ENCODE results near the gene NUFIP1. TPM values are rescaled to one million over a fixed set of nuclear protein-coding genes. Genes with fewer than 3 reads are reported as not detected.

The NUFIP1 gene
- total RNA-seq, result 2.0 and 2.4 TPM in 2 replicates

DNA sequence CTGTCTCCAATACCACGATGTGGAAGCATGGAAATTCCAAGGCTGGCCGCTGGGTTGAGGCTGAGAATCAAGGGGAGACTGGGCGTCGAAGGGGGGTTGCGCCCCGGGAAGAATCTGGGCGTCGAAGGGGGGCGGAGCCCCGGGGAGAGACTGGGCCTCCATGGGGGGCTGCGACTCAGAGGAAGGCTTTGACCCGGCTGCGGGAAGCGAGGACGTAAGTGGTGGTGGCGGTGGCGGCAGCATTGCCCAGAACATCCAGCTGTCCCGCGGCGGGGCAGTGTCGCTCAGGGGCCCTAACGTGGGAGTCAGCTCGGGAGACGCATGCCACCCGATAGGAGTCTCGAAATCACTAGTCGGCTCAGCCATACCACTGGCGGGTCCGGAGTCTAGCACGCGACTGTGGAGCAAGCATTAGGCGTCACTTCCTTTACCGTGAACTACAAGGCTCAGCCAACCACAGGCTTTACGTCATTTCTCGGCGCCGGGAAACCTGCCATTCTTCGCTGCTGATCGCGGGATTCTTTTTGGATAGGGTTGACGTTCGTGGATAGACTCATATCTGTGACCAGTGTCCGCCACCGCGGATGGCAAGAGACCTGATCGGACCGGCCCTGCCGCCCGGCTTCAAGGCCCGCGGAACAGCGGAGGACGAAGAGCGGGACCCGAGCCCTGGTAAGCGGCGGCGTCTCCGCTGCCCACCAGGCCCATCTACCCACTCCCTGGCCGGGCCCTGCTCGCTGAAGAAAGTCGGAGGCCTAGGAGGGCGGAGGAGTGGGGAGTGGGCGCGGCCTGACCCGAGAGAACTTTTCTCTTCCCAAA lies at the start of gene NUFIP1, which contains the start of gene GPALPP1:
TSS of gene NUFIP1 (minus strand) at position 401 of the 819 bp plus-strand sequence. CDS start at position 366, 35 bp downstream.
TSS of gene GPALPP1 (plus strand) at position 468 of the 819 bp plus-strand sequence. CDS start at position 585, 117 bp downstream.

Small RNA genes within 50 kb of the gene (small RNA-seq; reads per million reads assigned to genes)
- gene RN7SL49P, result 0.09 reads per million

Other genes with a start within 250 kb of the NUFIP1 start
- 20.4 and 20.6 TPM in 2 replicates for gene GPALPP1, start 67 bp upstream of the NUFIP1 start, total RNA-seq
- 26.0 and 26.3 TPM in 2 replicates for gene GTF2F2, start 131.0 kb upstream of the NUFIP1 start, total RNA-seq
- 1.2 and 3.4 TPM in 2 replicates for gene KCTD4, start 211.6 kb upstream of the NUFIP1 start, total RNA-seq

Measured in placental epithelial cell (primary cell).